ENCODE measurements around the gene CDHR5.

The CDHR5 gene

DNA sequence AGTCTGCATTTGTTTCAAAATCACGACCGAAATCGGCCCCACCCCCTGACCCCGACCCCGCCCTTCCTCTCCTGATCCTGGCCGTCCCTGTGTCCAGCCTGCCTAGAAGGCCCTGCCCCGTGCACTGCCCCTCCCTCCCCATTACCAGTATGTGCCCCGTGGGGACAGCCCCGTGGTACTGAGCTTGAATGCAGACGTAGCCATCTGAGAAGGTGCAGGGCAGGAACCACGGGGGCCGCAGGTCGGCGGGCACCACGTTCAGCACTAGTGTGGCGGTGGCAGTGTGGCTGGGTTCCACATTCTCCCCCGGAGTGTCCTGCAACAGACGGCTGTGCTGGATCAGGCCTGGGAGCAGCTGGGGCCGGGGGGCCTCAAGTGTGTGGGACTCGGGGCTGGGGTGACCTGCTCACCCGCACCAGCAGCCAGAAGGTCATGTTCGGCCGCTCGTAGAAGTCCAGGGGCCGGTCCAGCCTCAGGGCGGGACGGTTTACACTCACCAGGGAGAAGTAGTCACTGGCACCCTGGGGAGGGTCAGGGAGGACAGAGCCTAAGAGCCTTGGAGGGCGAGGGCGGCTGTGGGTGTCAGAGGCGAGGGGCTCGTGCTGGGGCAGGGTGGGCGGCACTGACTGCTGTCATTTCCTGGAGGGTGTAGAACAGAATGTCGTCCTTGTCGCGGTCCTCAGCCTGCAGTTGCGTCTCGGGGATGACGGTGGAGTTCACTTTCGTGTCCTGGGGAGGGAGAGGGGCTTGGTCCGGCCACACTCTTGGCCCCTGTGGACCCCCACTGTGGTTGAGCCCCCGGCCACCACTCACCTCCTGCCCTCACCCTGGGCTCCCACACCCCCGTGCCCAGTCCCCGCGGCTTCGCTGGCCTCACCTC is 3.6 kb downstream of the CDHR5 start:
- no peak for DNase-seq

DNA sequence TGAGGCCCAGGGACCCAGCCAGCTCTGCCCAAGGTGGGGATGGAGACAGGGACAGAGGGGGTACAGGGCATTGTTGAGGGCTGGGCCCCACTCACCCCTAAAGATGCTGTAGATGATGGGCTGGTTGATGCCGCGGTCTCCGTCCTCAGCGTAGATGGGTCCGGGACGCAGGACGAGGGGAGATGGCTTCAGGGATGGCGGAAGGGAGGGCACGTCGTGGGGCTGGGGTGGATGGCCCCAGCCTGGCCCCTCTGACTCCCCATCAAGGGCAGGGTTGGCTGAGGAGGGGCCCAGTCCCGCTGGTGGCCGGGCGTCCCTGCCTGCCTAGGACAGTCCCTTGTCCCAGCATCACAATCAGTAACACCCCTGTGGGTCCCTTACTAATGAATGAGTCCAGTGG is 4.6 kb downstream of the CDHR5 start:
- no peak for DNase-seq

DNA sequence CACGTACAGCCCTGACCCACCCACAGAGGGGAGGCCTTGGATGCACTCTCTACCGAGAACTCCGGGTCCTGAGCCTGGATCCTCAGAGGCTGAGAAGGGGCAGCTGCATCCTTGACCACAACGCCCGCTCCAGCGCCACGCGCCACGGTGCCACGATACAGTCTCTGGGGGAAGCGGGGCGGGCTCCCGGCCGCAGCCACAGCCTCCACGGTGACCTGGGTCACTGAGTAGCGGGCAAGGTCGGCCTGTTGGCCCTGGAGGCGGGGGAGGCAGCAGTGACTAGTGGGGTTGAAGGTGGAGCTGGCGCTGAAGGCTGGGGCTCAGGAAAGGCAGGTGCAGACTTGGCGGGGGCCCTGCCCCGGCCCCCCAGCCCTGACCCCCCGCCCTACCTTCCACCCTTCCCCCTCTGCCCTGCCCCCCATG is 5.1 kb downstream of the CDHR5 start:
- no peak for DNase-seq

DNA sequence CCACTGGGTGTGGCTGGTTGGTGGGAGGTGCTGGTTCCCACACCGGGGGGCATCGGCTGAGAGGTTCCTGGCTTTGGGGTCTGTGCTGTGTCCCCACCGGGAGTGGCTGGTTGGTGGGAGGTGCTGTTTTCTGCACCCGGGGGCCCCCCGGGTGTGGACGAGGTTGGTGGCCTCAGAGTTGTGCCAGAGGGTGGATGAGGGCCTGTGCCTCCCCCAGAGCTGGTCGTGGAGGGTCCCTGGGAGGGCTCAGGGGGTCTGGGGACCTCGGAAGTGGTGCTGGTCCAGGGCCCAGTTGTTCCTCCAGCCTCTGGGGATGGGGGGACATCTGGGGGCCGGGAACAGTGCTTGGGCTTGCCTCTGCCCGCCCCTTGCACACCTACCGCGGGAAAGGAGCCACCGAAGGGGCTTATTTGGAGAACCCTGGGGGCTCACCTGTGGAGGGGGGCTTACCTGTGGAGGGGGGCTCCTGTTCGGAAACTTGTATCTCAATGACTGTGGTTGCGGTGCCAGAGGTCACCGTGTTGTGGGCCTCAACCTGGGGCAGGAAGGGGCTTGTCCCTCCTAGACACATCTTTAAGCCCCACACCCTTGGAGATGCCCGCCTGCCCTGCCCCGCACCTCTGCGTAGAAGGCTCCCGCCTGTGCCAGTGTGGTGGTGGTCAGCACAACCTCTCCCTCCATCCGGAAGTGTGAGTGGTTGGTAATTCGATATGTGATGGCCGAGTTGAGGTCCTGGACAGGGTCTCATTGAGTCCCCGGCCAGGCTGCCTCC is 5.7 kb downstream of the CDHR5 start:
- DNase-seq, result no peak

DNA sequence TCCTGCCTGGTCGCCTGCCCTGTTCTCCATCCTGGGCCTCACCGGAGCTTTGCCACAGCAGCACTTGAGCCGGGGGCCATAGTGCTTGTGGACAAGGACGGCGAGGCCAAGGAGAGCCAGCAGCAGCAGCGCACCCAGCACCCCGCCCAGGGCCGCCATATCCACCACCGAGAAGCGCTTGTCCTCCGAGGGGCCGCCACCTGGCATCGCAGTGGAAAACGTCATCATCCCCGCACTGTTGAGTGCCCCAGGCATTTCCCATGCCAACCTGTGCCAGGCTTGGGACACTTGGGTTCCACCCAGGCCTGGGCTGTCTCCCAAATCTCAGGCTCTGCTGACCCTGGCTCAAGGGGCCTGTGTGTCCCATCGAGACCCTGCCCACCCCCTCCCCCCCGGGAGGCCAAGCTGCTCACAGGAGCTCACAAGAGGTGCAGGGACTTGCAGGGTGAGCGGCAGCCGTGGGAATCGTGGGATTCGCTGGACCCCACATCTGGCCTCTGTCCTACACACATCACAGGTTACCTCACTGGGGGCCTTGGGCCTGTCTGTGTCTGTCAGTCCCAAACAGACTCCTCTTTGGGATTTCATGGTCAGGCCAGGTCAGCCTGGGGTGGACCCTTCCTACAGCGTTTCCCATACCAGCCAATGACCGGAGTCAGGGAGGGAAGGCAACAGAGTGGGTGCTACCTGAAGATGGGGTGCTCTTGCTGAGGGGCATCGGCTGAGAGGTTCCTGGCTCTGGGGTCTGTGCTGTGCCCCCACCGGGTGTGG is 6.7 kb downstream of the CDHR5 start:
- DNase-seq, result no peak

DNA sequence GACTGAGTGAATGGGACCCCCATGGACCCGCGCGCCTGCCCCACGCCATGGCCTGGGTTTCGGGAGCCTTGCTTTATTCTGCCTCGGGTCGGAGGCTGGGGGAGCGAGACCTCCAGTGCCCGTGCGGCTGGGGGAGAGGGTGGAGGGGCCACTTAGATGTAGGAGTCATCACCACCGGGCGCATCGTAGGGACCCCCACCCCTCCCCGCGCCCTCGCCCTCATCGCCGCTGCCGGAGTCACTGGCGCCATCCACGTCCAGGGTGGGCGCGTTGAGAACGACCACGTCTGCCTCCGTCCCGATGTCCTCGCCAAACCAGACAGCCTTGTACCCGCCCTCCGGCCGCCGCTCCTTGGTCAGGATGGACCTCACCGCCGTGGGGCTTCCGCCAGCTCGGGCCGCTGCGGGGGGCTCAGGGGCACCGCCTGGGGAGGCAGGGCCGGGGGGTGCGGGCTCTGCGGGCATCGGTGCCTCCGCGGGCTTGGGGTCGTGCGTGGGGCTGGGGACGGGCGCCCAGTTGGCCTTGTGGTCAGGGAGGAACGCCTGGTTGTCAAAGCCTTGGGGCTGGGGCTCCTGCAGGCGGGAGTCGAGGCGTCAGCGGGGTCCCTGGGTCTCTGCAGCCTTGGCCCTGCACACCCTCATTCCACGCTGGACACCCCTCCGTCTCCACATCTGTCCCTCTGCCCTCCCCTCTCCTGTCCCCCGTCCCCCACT is 7.4 kb downstream of the CDHR5 start:
- DNase-seq, result no peak

DNA sequence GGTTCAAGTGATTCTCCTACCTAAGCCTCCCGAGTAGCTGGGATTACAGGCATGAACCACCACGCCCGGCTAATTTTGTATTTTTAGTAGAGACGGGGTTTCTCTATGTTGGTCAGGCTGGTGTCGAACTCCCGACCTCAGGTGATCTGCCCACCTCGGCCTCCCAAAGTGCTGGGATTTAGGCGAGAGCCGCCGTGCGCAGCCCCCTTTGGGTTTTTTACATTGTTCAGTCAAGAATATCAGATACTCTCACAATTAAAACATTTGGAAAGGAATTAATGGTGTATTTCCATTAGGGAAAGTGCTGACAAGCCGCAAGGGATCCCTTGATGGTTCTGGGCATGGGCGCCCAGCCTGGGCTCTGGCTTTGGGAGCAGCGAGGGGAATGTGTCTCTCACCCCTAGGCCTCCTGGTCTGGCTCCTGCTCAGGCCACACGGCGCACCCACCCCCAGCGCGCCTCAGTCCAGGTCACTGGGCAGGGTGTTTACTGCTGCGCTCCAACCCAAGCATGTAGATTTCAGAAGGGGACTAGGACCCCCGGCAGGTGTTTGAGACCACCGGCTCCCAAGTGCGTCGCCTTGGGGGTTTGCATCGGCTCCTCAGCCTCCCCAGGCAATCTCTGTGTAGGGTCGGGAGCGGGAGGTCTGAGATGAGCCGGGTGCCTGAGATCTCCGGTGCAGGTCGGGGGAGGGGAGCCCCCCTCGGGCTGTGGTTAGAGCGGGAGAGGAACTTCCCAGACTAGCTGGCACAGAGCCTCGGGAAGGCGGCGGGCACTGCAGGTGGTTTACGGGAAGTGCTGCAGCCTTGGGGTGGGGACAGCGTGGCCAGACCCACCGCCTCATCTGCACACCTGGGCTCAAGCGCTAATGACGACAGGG is 8.2 kb downstream of the CDHR5 start:
- peak; percentile 0 for DNase-seq

DNA sequence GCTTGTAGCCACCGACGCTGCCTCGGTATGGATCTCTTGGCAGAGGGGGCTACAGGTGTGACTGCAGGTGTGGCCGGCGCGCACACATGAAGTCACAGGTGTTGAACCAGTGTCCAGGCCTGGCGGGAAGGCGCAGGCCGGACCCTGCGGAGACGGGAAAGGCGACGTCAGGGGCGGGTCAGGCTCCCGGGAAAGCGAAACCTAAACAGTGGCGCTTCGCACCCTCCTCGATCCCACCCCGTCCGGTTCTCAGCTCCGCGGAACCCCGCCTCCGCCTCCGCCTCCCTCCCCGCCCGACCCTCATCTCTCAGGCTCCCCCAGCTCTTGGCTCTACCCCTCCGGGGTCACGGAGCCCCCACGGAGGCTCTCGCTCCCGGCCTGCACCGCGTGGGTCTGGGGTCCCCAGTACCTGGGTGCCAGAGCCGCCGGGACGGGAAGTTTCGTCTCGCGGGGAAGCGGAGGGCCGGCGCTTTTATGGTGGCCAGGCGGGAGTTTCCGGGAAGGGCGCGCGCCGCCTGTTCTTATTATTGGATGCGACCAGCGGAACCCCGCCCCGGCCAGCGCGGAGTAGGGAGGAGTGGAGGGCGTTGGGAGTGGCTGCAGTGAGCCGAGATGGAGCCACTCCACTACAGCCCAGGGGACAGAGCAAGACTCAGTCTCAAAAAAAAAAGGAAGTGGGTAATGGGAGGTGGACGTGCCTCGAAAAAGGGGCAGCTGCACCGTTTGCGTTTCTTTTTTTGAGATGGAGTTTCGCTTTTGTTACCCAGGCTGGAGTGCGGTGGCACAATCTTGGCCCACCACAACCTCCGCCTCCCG is 9.0 kb downstream of the CDHR5 start, which contains the start of gene IRF7:
Gene IRF7, minus strand, starts transcription at position 447 of the 816 bp plus-strand sequence. CDS start 586 bp downstream, outside the sequence.
- peak; percentile 75 for DNase-seq

DNA sequence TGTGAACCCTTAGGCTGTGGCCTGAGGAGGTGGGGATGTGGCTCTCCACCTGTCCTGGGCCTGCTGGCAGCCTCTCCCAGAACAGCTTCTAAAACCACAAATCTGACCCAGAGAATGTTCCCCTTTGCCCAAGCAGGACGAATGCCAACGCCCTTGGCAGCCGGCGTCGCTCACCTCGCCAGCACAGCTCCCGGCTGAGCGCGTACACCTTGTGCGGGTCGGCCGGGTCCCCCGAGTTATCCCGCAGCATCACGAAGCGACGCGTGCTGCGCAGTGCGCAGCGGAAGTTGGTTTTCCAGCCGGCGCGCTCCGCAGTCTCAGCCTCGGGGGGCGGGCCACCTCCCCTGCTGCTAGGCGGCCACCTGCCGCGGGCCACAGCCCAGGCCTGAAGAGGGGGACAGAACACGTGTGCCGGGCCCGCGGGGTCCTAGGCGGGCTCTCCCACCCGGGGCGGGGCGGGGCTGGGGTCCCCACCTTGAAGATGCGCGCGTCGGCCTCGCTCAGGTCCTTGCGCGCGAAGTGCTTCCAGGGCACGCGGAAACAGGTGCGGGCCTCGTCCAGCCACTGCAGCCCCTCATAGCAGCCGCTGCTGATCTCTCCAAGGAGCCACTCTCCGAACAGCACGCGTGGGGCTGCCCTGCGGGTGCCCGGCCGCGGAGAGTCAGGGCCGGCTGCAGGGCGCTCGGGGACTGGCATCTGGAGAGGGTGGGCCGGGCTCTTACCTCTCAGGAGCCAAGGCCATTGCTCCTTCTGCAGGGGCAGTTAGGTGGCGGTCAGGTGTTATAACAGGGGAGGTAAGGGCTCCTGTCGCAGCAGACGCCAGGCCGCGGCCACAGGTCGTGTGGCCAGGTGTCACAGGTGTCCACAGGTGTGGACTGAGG is 9.9 kb downstream of the CDHR5 start:
- DNase-seq, result no peak

DNA sequence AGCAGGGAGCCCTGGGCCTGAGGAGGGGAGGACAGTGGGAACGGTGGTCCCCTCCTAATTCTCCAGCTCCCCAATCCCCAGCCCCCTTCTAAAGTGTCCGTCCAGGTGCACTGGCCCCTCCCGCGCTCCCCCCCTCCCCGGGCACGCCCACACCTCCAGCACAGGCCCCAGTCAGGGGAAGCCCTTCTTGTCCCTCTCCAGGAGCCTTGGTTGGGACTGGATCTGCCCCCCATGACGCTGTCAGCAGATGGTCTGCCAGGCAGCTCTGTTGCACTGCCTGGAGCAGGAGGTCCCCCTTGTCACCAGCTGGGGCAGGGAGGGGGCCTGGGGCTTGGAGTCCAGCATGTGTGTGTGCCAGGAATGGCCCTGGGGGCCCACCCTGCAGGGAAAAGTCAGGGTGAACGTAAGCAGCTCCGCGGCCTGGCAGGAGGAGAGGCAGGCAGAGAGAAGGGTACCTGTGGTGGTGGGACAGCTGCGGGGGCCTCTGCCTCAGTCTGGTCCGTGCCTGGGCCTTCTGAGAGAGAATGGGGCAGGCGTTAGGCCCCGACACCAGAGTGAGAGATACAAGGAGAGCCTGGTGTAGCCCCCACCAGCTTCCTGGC is 10.6 kb downstream of the CDHR5 start:
- no peak for DNase-seq

DNA sequence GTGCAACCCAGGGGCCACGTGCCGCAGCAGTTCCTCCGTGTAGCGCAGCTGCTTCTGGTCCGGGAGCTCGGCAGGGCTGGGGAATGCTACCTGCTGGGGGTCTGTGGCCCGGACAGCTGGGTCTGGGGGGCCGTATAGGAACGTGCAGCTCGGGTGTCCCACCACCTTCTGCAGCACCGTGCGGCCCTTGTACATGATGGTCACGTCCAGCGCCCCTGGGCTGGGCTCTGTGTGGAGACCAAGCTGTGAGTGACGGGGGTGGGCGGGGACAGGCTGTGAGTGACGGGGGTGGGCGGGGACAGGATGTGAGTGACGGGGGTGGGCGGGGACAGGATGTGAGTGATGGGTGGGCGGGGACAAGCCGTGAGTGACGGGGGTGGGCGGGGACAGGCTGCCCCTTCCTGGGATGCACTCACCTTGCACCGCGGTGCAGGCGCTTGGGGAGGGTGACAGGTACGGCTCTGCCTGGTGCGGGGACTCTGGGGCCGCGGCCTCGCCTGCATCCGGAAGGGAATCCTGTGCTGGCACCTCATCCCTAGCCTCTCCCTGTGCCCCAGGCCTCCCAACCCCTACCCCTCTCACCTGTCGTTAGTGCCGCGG is 11.3 kb downstream of the CDHR5 start:
- no peak for DNase-seq

DNA sequence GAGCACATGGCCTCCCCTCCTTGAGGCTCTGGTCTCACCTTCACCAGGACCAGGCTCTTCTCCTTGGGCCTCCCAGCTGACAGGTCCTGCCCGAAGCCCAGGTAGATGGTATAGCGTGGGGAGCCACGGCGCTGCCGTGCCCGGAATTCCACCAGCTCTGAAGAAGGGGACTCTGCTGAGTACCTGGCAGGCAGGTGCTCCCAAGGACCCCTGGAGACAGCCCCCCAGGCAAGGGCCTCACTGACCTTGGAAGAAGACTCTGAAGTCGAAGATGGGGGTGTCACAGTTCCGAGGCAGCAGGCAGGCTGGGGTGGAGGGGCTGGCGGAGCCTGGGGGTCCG is 11.8 kb downstream of the CDHR5 start:
- DNase-seq, result no peak

DNA sequence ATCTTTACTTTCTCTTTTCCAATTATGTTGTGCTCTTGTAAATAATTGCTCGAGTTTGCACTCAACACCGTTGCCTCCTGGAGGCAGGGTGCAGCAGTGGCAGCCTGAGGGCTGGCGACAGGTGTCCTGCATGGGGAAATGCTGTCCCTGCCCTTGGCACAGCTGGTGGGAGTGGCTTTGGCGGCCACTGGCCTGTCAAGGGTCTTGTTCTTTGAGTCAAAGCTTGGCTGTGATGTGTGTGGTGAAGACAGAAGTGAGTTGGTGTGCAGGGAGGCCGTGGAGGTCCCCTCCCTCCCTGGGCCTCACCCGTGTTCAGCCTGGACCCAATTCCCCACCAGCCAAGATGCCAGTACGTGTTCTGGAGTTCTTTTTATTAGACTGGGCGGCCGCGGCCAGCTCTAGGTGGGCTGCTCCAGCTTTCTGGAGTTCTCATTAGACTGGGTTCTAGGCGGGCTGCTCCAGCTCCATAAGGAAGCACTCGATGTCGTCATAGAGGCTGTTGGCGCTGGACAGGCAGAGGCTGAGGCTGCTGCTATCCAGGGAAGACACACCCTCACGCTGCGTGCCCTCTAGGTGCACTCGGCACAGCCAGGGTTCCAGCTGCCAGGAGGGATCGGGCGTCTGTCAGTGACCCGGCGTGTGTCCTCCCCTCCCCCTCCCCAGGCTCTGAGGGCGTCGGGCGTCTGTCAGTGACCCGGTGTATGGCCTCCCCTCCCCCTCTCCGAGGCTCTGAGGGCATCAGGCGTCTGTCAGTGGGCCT is 12.4 kb downstream of the CDHR5 start:
- no peak for DNase-seq

DNA sequence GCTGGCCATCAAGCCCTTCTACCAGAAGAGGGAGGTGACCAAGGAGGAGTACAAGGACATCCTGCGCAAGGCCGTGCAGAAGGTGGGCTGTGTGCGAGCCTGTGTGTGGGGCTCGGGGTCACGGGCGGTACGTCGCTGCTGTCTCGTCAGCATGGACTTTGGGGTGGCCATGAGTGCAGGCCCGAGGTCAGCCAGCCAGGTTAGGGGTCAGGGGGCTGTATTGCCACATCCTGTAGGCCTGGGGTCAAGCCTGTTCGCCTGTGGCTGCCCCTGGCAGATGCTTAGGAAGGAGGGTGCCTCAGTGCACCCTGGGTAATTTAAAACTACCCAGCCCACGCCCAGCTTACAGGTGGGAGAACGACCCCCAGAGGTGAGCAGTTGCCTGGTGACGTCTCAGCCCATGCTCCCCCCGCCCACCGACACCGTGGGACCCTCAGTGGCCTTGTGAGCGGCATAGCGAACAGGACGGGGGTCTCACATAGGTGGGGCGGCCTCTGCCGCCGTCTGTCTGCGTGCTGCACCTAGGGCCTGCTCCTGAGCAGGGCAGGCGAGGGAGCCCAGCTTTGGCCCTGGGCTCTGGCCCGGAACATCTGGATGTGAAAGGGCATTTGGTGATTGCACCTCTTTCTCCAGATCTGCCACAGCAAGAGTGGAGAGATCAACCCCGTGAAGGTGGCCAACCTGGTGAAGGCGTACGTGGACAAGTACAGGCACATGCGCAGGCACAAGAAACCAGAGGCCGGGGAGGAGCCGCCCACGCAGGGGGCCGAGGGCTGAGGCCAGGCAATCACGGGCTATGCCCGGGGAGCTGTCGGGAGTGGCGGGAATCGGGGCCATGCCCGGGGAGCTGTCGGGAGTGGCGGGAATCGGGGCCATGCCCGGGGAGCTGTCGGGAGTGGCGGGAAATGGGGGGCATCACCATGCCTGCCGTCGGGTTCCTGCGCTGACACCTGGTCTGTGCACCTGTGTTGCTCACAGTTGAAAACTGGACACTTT is 13.5 kb downstream of the CDHR5 start:
- DNase-seq, result no peak

DNA sequence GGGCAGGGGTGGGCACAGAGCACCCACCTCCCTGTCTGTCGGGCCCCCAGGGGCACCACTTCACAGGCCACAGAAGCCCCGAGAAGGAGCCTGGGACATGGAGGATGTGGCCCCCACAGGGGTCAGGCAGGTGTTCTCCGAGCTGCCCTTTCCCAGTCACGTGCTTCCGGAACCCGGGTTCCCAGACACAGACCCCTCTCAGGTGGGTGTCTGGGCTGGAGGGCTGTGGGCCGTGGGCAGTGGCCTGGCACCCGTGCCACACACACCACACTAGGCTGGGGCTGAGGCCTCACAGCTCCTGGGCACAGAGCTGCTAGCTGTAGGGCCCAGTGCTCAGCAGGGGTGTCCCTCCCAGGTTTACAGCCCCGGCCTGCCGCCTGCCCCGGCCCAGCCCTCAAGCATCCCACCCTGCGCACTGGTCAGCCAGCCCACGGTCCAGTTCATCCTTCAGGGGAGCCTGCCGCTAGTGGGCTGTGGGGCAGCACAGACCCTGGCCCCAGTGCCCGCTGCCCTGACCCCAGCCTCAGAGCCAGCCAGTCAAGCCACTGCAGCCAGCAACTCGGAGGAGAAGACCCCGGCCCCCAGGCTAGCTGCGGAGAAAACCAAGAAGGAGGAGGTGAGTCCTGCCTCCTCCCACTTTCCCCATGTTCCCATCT is 14.5 kb downstream of the CDHR5 start:
- no peak for DNase-seq

DNA sequence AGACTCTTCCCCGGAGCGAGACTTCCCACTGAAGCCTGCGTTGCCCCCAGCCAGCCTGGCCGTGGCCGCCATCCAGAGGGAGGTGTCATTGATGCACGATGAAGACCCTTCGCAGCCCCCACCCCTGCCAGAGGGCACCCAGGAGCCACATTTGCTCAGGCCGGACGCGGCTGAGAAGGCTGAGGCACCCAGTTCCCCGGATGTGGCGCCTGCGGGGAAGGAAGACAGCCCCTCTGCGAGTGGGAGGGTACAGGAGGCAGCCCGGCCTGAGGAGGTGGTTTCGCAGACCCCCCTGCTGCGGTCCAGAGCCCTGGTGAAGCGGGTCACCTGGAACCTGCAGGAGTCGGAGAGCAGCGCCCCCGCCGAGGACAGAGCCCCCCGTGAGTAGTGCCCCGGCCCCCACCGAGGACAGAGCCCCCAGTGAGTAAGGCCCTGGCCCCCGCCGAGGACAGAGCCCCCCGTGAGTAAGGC is 15.4 kb downstream of the CDHR5 start:
- DNase-seq, result no peak

Measured in GF-D8 (cell line).